Tibial nerve (tissue), 4 donors: Measurements from ENCODE around the gene KAZN.

Experiments
- EP300 ChIP-seq, 2 donors: sonication (generic); formaldehyde crosslinking; IDR thresholded peaks; one replicate each; pipeline ENCODE4 v1.6.1; 2017; ENCODE audit warnings: antibody characterized with exemption in 2 of 2, mild to moderate bottlenecking in 1 of 2
- POLR2A ChIP-seq, 2 donors: fragments of 450-650 bp; IDR thresholded peaks; one replicate each; pipeline ENCODE4 v1.6.1; 2017; ENCODE audit warnings: antibody characterized with exemption in 2 of 2, mild to moderate bottlenecking in 2 of 2, moderate library complexity in 2 of 2
- TF ChIP-seq, protein P1 (sequence below), 5 experiments: fragments of 200-600 bp in 3 of 5; fragments of 450-650 bp in 2 of 5; sonication (generic) in 3 of 5; IDR thresholded peaks; one replicate each; pipeline ENCODE4 v1.5.1; 2016 to 2019; ENCODE audit warnings: antibody characterized with exemption in 5 of 5, mild to moderate bottlenecking in 3 of 5, moderate library complexity in 2 of 5

GRCh38 chr1:14580986-14581385 is 17.5 kb upstream of the KAZN start:
- TF ChIP-seq, protein P1, sequence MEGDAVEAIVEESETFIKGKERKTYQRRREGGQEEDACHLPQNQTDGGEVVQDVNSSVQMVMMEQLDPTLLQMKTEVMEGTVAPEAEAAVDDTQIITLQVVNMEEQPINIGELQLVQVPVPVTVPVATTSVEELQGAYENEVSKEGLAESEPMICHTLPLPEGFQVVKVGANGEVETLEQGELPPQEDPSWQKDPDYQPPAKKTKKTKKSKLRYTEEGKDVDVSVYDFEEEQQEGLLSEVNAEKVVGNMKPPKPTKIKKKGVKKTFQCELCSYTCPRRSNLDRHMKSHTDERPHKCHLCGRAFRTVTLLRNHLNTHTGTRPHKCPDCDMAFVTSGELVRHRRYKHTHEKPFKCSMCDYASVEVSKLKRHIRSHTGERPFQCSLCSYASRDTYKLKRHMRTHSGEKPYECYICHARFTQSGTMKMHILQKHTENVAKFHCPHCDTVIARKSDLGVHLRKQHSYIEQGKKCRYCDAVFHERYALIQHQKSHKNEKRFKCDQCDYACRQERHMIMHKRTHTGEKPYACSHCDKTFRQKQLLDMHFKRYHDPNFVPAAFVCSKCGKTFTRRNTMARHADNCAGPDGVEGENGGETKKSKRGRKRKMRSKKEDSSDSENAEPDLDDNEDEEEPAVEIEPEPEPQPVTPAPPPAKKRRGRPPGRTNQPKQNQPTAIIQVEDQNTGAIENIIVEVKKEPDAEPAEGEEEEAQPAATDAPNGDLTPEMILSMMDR (IDR thresholded peaks at IDR 0.05): no peak
- TF ChIP-seq POLR2A (IDR thresholded peaks at IDR 0.05): no peak
- no peak for TF ChIP-seq EP300 (IDR thresholded peaks at IDR 0.05)
